Prostate gland (tissue), 2 donors: ENCODE data around the gene RNU2-1.

ENCODE experiments used
- POLR2AphosphoS5 ChIP-seq: sonication (generic); formaldehyde crosslinking; IDR thresholded peaks from one replicate; pipeline ENCODE4 v1.6.1; 2017; ENCODE audit warnings: antibody characterized with exemption
- TF ChIP-seq, protein P1 (sequence below), 4 experiments: fragments of 200-600 bp in 2 of 4; fragments of 450-650 bp in 2 of 4; sonication (generic) in 2 of 4; IDR thresholded peaks; 1 replicate in 3 of 4; 2 replicates in 1 of 4; pipeline ENCODE4 v1.5.1; 2016 to 2019; ENCODE audit warnings: antibody characterized with exemption in 4 of 4, mild to moderate bottlenecking in 2 of 4, moderate library complexity in 2 of 4

DNA sequence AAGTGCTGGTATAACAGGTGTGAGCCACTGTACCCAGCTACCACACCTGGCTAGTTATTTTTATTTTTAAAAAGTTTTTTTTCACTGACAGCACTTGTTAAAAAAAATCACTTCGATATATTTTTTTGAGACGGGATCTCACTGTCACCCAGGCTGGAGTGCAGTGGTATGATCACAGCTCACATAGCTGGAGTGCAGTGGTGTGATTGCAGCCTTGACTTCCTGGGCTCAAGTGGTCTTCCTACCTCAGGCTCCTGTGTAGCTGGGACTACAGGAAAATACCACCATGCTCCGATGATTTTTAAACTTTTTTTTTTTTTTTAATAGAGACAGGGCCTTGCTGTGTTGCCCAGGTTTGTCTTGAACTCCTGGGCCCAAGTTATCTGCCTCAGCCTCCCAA, 49.9 kb downstream of the RNU2-1 start:
- TF ChIP-seq, protein P1, sequence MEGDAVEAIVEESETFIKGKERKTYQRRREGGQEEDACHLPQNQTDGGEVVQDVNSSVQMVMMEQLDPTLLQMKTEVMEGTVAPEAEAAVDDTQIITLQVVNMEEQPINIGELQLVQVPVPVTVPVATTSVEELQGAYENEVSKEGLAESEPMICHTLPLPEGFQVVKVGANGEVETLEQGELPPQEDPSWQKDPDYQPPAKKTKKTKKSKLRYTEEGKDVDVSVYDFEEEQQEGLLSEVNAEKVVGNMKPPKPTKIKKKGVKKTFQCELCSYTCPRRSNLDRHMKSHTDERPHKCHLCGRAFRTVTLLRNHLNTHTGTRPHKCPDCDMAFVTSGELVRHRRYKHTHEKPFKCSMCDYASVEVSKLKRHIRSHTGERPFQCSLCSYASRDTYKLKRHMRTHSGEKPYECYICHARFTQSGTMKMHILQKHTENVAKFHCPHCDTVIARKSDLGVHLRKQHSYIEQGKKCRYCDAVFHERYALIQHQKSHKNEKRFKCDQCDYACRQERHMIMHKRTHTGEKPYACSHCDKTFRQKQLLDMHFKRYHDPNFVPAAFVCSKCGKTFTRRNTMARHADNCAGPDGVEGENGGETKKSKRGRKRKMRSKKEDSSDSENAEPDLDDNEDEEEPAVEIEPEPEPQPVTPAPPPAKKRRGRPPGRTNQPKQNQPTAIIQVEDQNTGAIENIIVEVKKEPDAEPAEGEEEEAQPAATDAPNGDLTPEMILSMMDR (IDR thresholded peaks at IDR 0.05), result no peak
- no peak for TF ChIP-seq POLR2AphosphoS5
